Nephron (organoid): ENCODE data around the gene GALNT7.

Experiments
- H3K27ac Mint-ChIP-seq, 3 experiments: 2 replicates each; pipeline ENCODE4 v1.8.0; 2020; ENCODE audit warnings: mixed read lengths in 3 of 3, mild to moderate bottlenecking in 2 of 3, moderate library complexity in 1 of 3
- H3K27me3 Mint-ChIP-seq: 2 replicates; pipeline ENCODE4 v1.8.0; 2021; ENCODE audit warnings: low read depth, mild to moderate bottlenecking, moderate library complexity, mixed read lengths
- H3K36me3 Mint-ChIP-seq: 2 replicates; pipeline ENCODE4 v1.8.0; 2020; ENCODE audit warnings: low read depth, mixed read lengths
- H3K4me1 Mint-ChIP-seq: 2 replicates; pipeline ENCODE4 v1.8.0; 2020; ENCODE audit warnings: mixed read lengths
- H3K4me3 Mint-ChIP-seq, 3 experiments: 2 replicates each; pipeline ENCODE4 v1.8.0; 2020; ENCODE audit warnings: mild to moderate bottlenecking in 3 of 3, mixed read lengths in 3 of 3, moderate library complexity in 2 of 3
- H3K9me3 Mint-ChIP-seq: 2 replicates; pipeline ENCODE4 v1.8.0; 2020; ENCODE audit warnings: mixed read lengths
- CTCF ChIP-seq, 3 experiments: fragments of 200-600 bp; sonication (generic); IDR thresholded peaks; one replicate each; pipeline ENCODE4 v1.5.0; 2021; ENCODE audit warnings: antibody characterized with exemption in 3 of 3; ENCODE audit not compliant: unreplicated experiment in 3 of 3

GALNT7 gene

GRCh38 chr4:173169428-173170181 is 994 bp downstream of the GALNT7 start:
- Mint-ChIP-seq H3K4me1 (peaks cover 26% of the 10 kb centered on the region), H3K27me3 (no peaks in the 10 kb centered on the region), H3K36me3 (no peaks in the 10 kb centered on the region), H3K27ac (peak overlapping the region; percentile 63 to 92 (median 85)), H3K4me3 (peak overlapping the region; percentile 89 to 93 (median 90)), H3K9me3 (no peaks in the 10 kb centered on the region)
- TF ChIP-seq CTCF (IDR thresholded peaks at IDR 0.05; ENCODE audit: unreplicated experiment in 3 of 3) = no peak

DNA sequence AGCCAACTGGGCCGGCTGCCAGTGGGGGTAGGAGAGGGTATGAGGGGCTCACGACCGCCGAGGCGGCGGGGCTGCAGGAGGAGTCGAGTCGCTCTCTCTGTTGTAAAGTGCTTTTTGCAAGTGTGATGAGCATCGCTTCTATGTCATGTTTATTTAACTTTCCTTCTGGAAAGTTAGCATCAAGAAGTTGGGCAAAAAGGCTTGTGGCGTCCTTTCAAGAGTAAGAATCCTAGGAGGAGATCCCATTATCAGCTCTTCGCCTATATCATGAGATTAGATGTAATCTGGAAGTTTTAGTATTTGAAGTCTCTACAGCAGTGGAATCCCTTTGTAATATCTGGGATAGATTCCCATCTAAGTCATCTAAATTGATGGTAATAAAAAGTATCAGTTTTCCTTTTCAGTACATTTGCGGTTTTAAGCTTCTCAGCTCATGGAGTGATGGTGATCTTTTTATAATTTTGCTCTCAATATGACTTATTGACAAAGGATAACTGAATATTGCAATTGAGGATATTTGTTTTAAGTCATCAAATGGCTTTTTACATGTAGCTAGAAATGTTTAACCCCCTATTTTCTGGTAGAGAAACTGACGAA is 1.7 kb downstream of the GALNT7 start:
- Mint-ChIP-seq H3K27ac (peak overlapping the region; percentile 63 to 92 (median 85)), H3K9me3 (no peaks in the 10 kb centered on the region), H3K4me1 (peaks cover 26% of the 10 kb centered on the region), H3K36me3 (no peaks in the 10 kb centered on the region), H3K4me3 (peak overlapping the region; percentile 89 to 93 (median 90)), H3K27me3 (no peaks in the 10 kb centered on the region)
- TF ChIP-seq CTCF (IDR thresholded peaks at IDR 0.05; ENCODE audit: unreplicated experiment in 3 of 3) = no peak

- Mint-ChIP-seq H3K36me3 (no peaks in the 10 kb centered on the region), H3K4me3 (peak overlapping the region; percentile 89 to 93 (median 90)), H3K4me1 (peaks cover 26% of the 10 kb centered on the region), H3K9me3 (no peaks in the 10 kb centered on the region), H3K27me3 (peaks cover 3% of the 10 kb centered on the region), H3K27ac (peak overlapping the region in 2 of 3 experiments; percentile 43 to 92)
- peak in 2 of 3 experiments; percentile 13 to 27 for TF ChIP-seq CTCF (IDR thresholded peaks at IDR 0.05; ENCODE audit: unreplicated experiment in 3 of 3)
These were observed 2.5 kb downstream of the GALNT7 start for GRCh38 chr4:173171098-173171497.

GRCh38 chr4:173171987-173172386 is 3.4 kb downstream of the GALNT7 start:
- no peaks in the 10 kb centered on the region for H3K36me3 Mint-ChIP-seq
- no peak for TF ChIP-seq CTCF (IDR thresholded peaks at IDR 0.05; ENCODE audit: unreplicated experiment in 3 of 3)
- peaks cover 33% of the 10 kb centered on the region for H3K4me1 Mint-ChIP-seq
- H3K4me3 Mint-ChIP-seq = peak overlapping the region in 2 of 3 experiments; percentile 44 to 45
- no peak overlapping the region for H3K27ac Mint-ChIP-seq
- no peaks in the 10 kb centered on the region for H3K9me3 Mint-ChIP-seq
- peaks cover 3% of the 10 kb centered on the region for H3K27me3 Mint-ChIP-seq

DNA sequence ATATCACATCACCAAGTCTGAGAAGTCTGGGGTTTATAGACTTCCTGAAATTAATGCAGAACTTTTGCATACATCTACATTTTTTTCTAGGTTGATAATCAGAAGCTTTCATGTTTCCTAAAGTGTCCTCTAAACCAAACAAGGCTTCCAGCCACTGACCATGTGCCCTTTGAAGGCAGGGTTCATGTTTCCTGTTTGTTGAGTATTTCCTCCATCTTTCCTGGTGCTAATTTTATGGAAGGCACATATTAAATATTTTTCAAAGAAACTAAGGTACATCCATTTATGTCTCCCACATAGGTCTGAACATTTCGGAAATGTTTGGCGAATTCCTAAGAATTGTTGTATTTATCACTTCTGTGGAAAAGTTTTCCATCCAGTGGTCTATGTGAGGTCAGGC is 5.6 kb downstream of the GALNT7 start:
- H3K4me1 Mint-ChIP-seq = peaks cover 29% of the 10 kb centered on the region
- no peaks in the 10 kb centered on the region for H3K9me3 Mint-ChIP-seq
- H3K27me3 Mint-ChIP-seq = peaks cover 3% of the 10 kb centered on the region
- H3K36me3 Mint-ChIP-seq = no peaks in the 10 kb centered on the region
- no peak for TF ChIP-seq CTCF (IDR thresholded peaks at IDR 0.05; ENCODE audit: unreplicated experiment in 3 of 3)
- no peak overlapping the region for H3K4me3 Mint-ChIP-seq
- H3K27ac Mint-ChIP-seq = no peak overlapping the region
